Dedifferentiated amniotic fluid mesenchymal stem cell (primary cell): ENCODE results near the gene ANKRD34C.

Source experiments
- DNase-seq: peaks from one replicate; pipeline ENCODE4 v3.0.0-alpha.2; 2016; ENCODE audit errors: extremely low spot score

ANKRD34C gene

GRCh38 chr15:79282371-79283251, at the start of gene ANKRD34C:
TSS of gene ANKRD34C (plus strand) at chr15:79282722. CDS start at chr15:79293285, 10,563 bp downstream.
- no peak for DNase-seq

GRCh38 chr15:79233236-79233635, 49.3 kb upstream of the ANKRD34C start:
- no peak for DNase-seq

GRCh38 chr15:79240036-79240435, 42.5 kb upstream of the ANKRD34C start:
- no peak for DNase-seq

- no peak for DNase-seq
Observed at GRCh38 chr15:79243723-79244122, 38.8 kb upstream of the ANKRD34C start.

GRCh38 chr15:79244876-79245275, 37.6 kb upstream of the ANKRD34C start:
- no peak for DNase-seq

GRCh38 chr15:79248183-79248582, 34.3 kb upstream of the ANKRD34C start:
- no peak for DNase-seq

- DNase-seq = no peak
Observed at GRCh38 chr15:79257454-79257853, 25.1 kb upstream of the ANKRD34C start.

- DNase-seq = no peak
Observed at GRCh38 chr15:79261836-79262235, 20.7 kb upstream of the ANKRD34C start.

GRCh38 chr15:79265167-79265566, 17.4 kb upstream of the ANKRD34C start:
- DNase-seq = no peak

- DNase-seq = no peak
Observed at GRCh38 chr15:79265987-79266579, 16.4 kb upstream of the ANKRD34C start.

- no peak for DNase-seq
Observed at GRCh38 chr15:79283252-79284048, 928 bp downstream of the ANKRD34C start.

- no peak for DNase-seq
Observed at GRCh38 chr15:79290642-79291275, 8.2 kb downstream of the ANKRD34C start.

- DNase-seq = no peak
Observed at GRCh38 chr15:79292011-79292410, 9.5 kb downstream of the ANKRD34C start.

GRCh38 chr15:79294075-79294474, 11.6 kb downstream of the ANKRD34C start:
- no peak for DNase-seq

- no peak for DNase-seq
Observed at GRCh38 chr15:79296583-79296982, 14.1 kb downstream of the ANKRD34C start.

GRCh38 chr15:79299126-79299840, 16.8 kb downstream of the ANKRD34C start:
- no peak for DNase-seq

GRCh38 chr15:79299841-79300235, 17.3 kb downstream of the ANKRD34C start:
- no peak for DNase-seq

- DNase-seq = no peak
Observed at GRCh38 chr15:79307251-79307650, 24.7 kb downstream of the ANKRD34C start.

GRCh38 chr15:79308874-79309273, 26.4 kb downstream of the ANKRD34C start:
- no peak for DNase-seq

- no peak for DNase-seq
Observed at GRCh38 chr15:79310612-79310984, 28.1 kb downstream of the ANKRD34C start.
